WTC11 (cell line): ENCODE measurements around the gene RSL1D1. TPM values are rescaled to one million over a fixed set of nuclear protein-coding genes. Genes with fewer than 3 reads are reported as not detected.

Experiments
- total RNA-seq: library from RNA; stranded (reverse); gene quantifications from 3 replicates; pipeline ENCODE4 v1.2.3, GENCODE V29; 2021

Gene RSL1D1
- total RNA-seq, 1 experiment from 2014 or later = 227 TPM

Other genes starting within 250 kb of the RSL1D1 start
- gene SNN, start 183.1 kb downstream of the RSL1D1 start, total RNA-seq = 54.2 to 65.2 TPM (median 56.2 TPM) in 3 replicates
- 11.1 to 11.5 TPM (median 11.4 TPM) in 3 replicates for gene TXNDC11, start 108.7 kb downstream of the RSL1D1 start, total RNA-seq
- gene ZC3H7A, start 54.3 kb downstream of the RSL1D1 start, total RNA-seq = 39.9 to 45.9 TPM (median 43.0 TPM) in 3 replicates
- gene GSPT1, start 64.4 kb upstream of the RSL1D1 start, total RNA-seq = 154 to 190 TPM (median 159 TPM) in 3 replicates
- gene NPIPB2, start 90.5 kb upstream of the RSL1D1 start, total RNA-seq = 14.4 to 24.7 TPM (median 15.1 TPM) in 3 replicates
- gene TNFRSF17, start 113.7 kb upstream of the RSL1D1 start, total RNA-seq = 0.18 TPM in 1 of 3 replicates, not detected in the others
- gene SNX29, start 125.2 kb upstream of the RSL1D1 start, total RNA-seq = 7.7 to 11.4 TPM (median 10.2 TPM) in 3 replicates